H9 (cell line): ENCODE results near the gene C1orf56. TPM values are rescaled to one million over a fixed set of nuclear protein-coding genes. Genes with fewer than 3 reads are reported as not detected.

Source experiments
- DNase-seq: peaks from one replicate; pipeline ENCODE4 v3.0.0-alpha.2; 2017
- H2AFZ ChIP-seq: one replicate; pipeline ENCODE4 v1.6.1; 2013; ENCODE audit warnings: mild to moderate bottlenecking, low read length, control low read depth, moderate library complexity
- H2AK5ac ChIP-seq: 2 replicates; pipeline ENCODE4 v1.6.1; 2013; ENCODE audit warnings: low read length, control low read depth, mixed read lengths; ENCODE audit not compliant: insufficient read length
- H2BK120ac ChIP-seq: one replicate; pipeline ENCODE4 v1.6.1; 2013; ENCODE audit warnings: low read depth, mild to moderate bottlenecking, low read length, control low read depth, inconsistent platforms; ENCODE audit not compliant: poor library complexity, severe bottlenecking
- H2BK12ac ChIP-seq: 2 replicates; pipeline ENCODE4 v1.6.1; 2013; ENCODE audit warnings: low read length, control low read depth, mixed read lengths, low read depth; ENCODE audit not compliant: insufficient read length
- H2BK15ac ChIP-seq: 2 replicates; pipeline ENCODE4 v1.6.1; 2013; ENCODE audit warnings: low read depth, low read length, control low read depth
- H2BK20ac ChIP-seq: one replicate; pipeline ENCODE4 v1.6.1; 2013; ENCODE audit warnings: low read depth, mild to moderate bottlenecking, low read length, control low read depth, inconsistent platforms; ENCODE audit not compliant: poor library complexity, severe bottlenecking
- H2BK5ac ChIP-seq: 2 replicates; pipeline ENCODE4 v1.6.1; 2013; ENCODE audit warnings: low read length, control low read depth, mixed read lengths; ENCODE audit not compliant: insufficient read length
- H3K14ac ChIP-seq: 2 replicates; pipeline ENCODE4 v1.6.1; 2013; ENCODE audit warnings: low read length, control low read depth; ENCODE audit not compliant: insufficient read depth
- H3K18ac ChIP-seq: 2 replicates; pipeline ENCODE4 v1.6.1; 2013; ENCODE audit warnings: low read depth, mild to moderate bottlenecking, mixed read lengths, low read length, control low read depth; ENCODE audit not compliant: insufficient read length
- H3K23ac ChIP-seq: 2 replicates; pipeline ENCODE4 v1.6.1; 2013; ENCODE audit warnings: low read length, control low read depth, mixed read lengths, low read depth; ENCODE audit not compliant: insufficient read length
- H3K23me2 ChIP-seq: 2 replicates; pipeline ENCODE4 v1.6.1; 2013; ENCODE audit warnings: low read depth, mild to moderate bottlenecking, mixed read lengths, low read length, control low read depth; ENCODE audit not compliant: insufficient read length, poor library complexity, severe bottlenecking
- H3K27ac ChIP-seq: 2 replicates; pipeline ENCODE4 v1.5.1; 2013; ENCODE audit warnings: low read length, control low read depth, mixed read lengths, low read depth; ENCODE audit not compliant: insufficient read length
- H3K27me3 ChIP-seq: 2 replicates; pipeline ENCODE4 v1.6.1; 2013; ENCODE audit warnings: low read length, control low read depth, inconsistent platforms; ENCODE audit not compliant: insufficient read depth
- H3K4ac ChIP-seq: 2 replicates; pipeline ENCODE4 v1.6.1; 2013; ENCODE audit warnings: low read depth, mild to moderate bottlenecking, control low read depth, inconsistent platforms, low read length, moderate library complexity
- H3K4me1 ChIP-seq: 2 replicates; pipeline ENCODE4 v1.6.1; 2013; ENCODE audit warnings: low read length, control low read depth, inconsistent platforms; ENCODE audit not compliant: insufficient read depth
- H3K4me2 ChIP-seq: 2 replicates; pipeline ENCODE4 v1.6.1; 2013; ENCODE audit warnings: low read length, control low read depth, mixed read lengths; ENCODE audit not compliant: insufficient read length, insufficient read depth
- H3K56ac ChIP-seq: 2 replicates; pipeline ENCODE4 v1.6.1; 2013; ENCODE audit warnings: low read depth, mild to moderate bottlenecking, mixed read lengths, low read length, control low read depth; ENCODE audit not compliant: insufficient read length
- H3K79me1 ChIP-seq: 2 replicates; pipeline ENCODE4 v1.6.1; 2013; ENCODE audit warnings: low read depth, mild to moderate bottlenecking, moderate library complexity, low read length, control low read depth, inconsistent platforms; ENCODE audit not compliant: insufficient read depth, poor library complexity, severe bottlenecking
- H3K79me2 ChIP-seq: 2 replicates; pipeline ENCODE4 v1.6.1; 2013; ENCODE audit warnings: low read length, control low read depth, inconsistent platforms; ENCODE audit not compliant: insufficient read depth
- H3K9ac ChIP-seq: 2 replicates; pipeline ENCODE4 v1.6.1; 2013; ENCODE audit warnings: low read length, control low read depth, mixed read lengths; ENCODE audit not compliant: insufficient read length; ENCODE audit errors: extremely low read depth
- H3K9me3 ChIP-seq: one replicate; pipeline ENCODE4 v1.6.1; 2013; ENCODE audit warnings: low read depth, low read length, inconsistent platforms; ENCODE audit not compliant: control insufficient read depth
- H3T11ph ChIP-seq: one replicate; pipeline ENCODE4 v1.6.1; 2013; ENCODE audit warnings: mild to moderate bottlenecking, low read length, control low read depth, inconsistent platforms
- H4K20me1 ChIP-seq: one replicate; pipeline ENCODE4 v1.6.1; 2013; ENCODE audit not compliant: control insufficient read depth, insufficient read length, insufficient read depth
- H4K5ac ChIP-seq: 2 replicates; pipeline ENCODE4 v1.6.1; 2013; ENCODE audit warnings: low read depth, mild to moderate bottlenecking, mixed read lengths, low read length, control low read depth; ENCODE audit not compliant: insufficient read length
- H4K8ac ChIP-seq: replicated peaks from 2 replicates; pipeline ENCODE4 v1.6.1; 2013; ENCODE audit warnings: low read length, control low read depth, mixed read lengths, low read depth; ENCODE audit not compliant: insufficient read length
- H4K91ac ChIP-seq: 2 replicates; pipeline ENCODE4 v1.6.1; 2013; ENCODE audit warnings: low read depth, mild to moderate bottlenecking, moderate library complexity, mixed read lengths, low read length, control low read depth; ENCODE audit not compliant: insufficient read length
- H3K27ac Mint-ChIP-seq, 3 experiments: 2 replicates in 2 of 3; 3 replicates in 1 of 3; pipeline ENCODE4 v1.8.0; 2020 to 2021; ENCODE audit warnings: mixed read lengths in 3 of 3, mild to moderate bottlenecking in 1 of 3, moderate library complexity in 1 of 3
- H3K27me3 Mint-ChIP-seq: 2 replicates; pipeline ENCODE4 v1.8.0; 2021; ENCODE audit warnings: low read depth, mild to moderate bottlenecking, moderate library complexity, mixed read lengths
- H3K36me3 Mint-ChIP-seq, 3 experiments: 2 replicates in 2 of 3; 3 replicates in 1 of 3; pipeline ENCODE4 v1.8.0; 2020 to 2021; ENCODE audit warnings: low read depth in 3 of 3, mixed read lengths in 3 of 3; ENCODE audit not compliant: insufficient read depth in 1 of 3
- H3K4me1 Mint-ChIP-seq, 2 experiments: 2 replicates each; pipeline ENCODE4 v1.8.0; 2020; ENCODE audit warnings: mixed read lengths in 2 of 2
- H3K4me3 Mint-ChIP-seq, 2 experiments: 2 replicates in 1 of 2; 3 replicates in 1 of 2; pipeline ENCODE4 v1.8.0; 2020 to 2021; ENCODE audit warnings: mild to moderate bottlenecking in 2 of 2, mixed read lengths in 2 of 2, moderate library complexity in 1 of 2
- H3K9me3 Mint-ChIP-seq, 2 experiments: 2 replicates in 1 of 2; 3 replicates in 1 of 2; pipeline ENCODE4 v1.8.0; 2020; ENCODE audit warnings: mild to moderate bottlenecking in 2 of 2, mixed read lengths in 2 of 2, moderate library complexity in 1 of 2
- WGBS: extraction: QIAGEN DNeasy Blood & Tissue Kit; methylation state at CpG from one replicate; pipeline ENCODE4 v1.1.7; 2013; ENCODE audit warnings: missing lambda C conversion rate, low lambda C conversion rate, mixed read lengths; ENCODE audit not compliant: insufficient read length; ENCODE audit errors: extremely low coverage; 5-methylcytosine and 5-hydroxymethylcytosine counted together
- total RNA-seq: library from RNA; stranded (reverse); gene quantifications from 2 replicates; pipeline ENCODE4 v1.2.1, GENCODE V29; 2021
- TF ChIP-seq, protein P1 (sequence below): fragments of 200-600 bp; sonication (generic); conservative IDR thresholded peaks from 3 replicates; pipeline ENCODE4 v1.8.0; 2021; ENCODE audit warnings: antibody characterized with exemption, mild to moderate bottlenecking

C1orf56 gene
- total RNA-seq, 1 experiment from 2014 or later = 4.8 TPM

DNA sequence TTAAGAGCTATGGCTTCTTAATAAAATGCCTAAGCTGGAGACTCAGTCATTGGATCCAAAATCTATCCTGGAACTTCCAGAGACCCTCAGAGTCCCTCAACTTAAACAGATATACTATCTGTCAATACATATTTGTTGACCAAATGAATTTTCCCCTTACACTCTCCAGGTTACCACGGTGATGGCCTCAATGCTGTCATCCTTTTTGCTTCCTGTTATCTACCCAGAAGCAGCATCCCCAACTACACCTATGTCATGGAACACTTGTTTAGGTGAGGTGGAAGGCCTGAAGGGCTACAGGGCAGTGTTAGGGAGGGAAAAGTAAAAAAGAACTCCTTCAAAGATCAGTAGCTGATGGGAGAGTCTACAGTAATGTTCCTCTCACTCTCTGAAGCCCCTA lies 4.4 kb upstream of the C1orf56 start:
- Histone ChIP-seq H4K20me1 (no peaks in the 10 kb centered on the region), H2BK20ac (no peak overlapping the region), H2AK5ac (no peak overlapping the region), H3T11ph (no peak overlapping the region), H2BK5ac (no peak overlapping the region), H3K9me3 (no peaks in the 10 kb centered on the region), H3K23ac (no peak overlapping the region), H2BK120ac (no peak overlapping the region), H4K91ac (no peak overlapping the region), H3K9ac (no peak overlapping the region), H3K79me1 (no peaks in the 10 kb centered on the region), H3K27me3 (no peaks in the 10 kb centered on the region), H3K4ac (no peak overlapping the region), H3K14ac (no peak overlapping the region), H3K23me2 (peaks cover 2% of the 10 kb centered on the region), H4K8ac (no peak overlapping the region), H3K4me2 (no peak overlapping the region), H2AFZ (no peak overlapping the region), H3K27ac (no peak overlapping the region), H3K79me2 (no peaks in the 10 kb centered on the region), H3K56ac (no peak overlapping the region), H4K5ac (no peak overlapping the region), H3K18ac (no peak overlapping the region), H2BK15ac (no peak overlapping the region), H3K4me1 (no peaks in the 10 kb centered on the region; the same call in 1 of the 2 replicates), H2BK12ac (no peak overlapping the region)
- no CpG with 5 or more reads among the region's 1 CpG for WGBS
- Mint-ChIP-seq H3K36me3 (no peaks in the 10 kb centered on the region), H3K27me3 (no peaks in the 10 kb centered on the region; the same call in 1 of the 2 replicates), H3K27ac (no peak overlapping the region), H3K4me1 (peaks cover 12 to 13% of the 10 kb centered on the region in 2 experiments), H3K9me3 (no peaks in the 10 kb centered on the region), H3K4me3 (no peak overlapping the region; a peak in 1 of 5 replicates)
- no peak for DNase-seq
- TF ChIP-seq, protein P1, sequence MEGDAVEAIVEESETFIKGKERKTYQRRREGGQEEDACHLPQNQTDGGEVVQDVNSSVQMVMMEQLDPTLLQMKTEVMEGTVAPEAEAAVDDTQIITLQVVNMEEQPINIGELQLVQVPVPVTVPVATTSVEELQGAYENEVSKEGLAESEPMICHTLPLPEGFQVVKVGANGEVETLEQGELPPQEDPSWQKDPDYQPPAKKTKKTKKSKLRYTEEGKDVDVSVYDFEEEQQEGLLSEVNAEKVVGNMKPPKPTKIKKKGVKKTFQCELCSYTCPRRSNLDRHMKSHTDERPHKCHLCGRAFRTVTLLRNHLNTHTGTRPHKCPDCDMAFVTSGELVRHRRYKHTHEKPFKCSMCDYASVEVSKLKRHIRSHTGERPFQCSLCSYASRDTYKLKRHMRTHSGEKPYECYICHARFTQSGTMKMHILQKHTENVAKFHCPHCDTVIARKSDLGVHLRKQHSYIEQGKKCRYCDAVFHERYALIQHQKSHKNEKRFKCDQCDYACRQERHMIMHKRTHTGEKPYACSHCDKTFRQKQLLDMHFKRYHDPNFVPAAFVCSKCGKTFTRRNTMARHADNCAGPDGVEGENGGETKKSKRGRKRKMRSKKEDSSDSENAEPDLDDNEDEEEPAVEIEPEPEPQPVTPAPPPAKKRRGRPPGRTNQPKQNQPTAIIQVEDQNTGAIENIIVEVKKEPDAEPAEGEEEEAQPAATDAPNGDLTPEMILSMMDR = no peak
